HG02943 (cell line): ENCODE data around the gene NHP2.
"Not testable (repeated sequence)": the region's sequence is repeated elsewhere in the genome, so short reads cannot be mapped to it uniquely, and the experiment has no call there.

Experiments used
- ATAC-seq: cut with Tn5 transposase; IDR thresholded peaks from one replicate; pipeline ENCODE4 v1.9.1; 2021; ENCODE audit warnings: mild to moderate bottlenecking, low read depth, moderate library complexity; ENCODE audit not compliant: unreplicated experiment

Gene NHP2

DNA sequence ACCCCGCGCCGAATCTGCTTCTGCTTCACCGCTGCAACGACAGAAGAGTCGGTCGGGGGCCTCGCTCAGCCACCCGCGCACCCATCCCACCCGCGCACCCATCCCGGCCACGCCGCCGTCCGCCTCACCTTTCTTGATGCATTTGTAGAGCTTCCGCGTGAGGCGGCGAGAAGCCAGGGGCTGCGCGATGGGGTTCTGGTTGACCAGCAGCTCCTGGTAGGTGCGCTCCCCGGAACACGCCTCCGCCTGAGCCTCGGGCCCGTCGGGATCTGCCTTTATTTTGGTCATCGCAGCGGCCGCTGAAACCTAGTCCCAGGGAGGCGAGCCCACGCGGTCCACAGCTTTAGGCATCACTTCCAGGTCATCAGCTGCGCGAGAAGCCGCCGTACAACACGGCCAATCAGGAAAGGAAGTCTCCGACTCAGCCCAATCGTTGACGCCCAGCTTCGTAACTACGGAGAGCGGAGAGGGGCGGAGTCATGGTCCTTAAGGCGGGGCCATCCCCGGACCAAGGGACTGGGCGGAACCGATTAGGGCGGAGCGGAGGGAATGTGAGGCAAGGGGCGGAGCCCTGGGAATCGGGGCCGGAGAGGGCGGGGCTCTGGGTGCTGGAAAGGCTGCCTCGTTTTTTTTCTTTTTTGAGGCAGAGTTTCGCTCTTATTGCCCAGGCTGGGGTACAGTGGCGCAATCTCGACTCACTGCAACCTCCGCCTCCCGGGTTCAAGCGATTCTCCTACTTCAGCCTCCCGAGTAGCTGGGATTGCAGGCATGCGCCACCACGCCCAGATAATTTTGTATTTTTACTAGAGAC, at the start of gene NHP2:
TSS of gene NHP2 (minus strand) at position 356 of the 811 bp plus-strand sequence. CDS start at position 288, 68 bp downstream.
- peak; percentile 97 for ATAC-seq

DNA sequence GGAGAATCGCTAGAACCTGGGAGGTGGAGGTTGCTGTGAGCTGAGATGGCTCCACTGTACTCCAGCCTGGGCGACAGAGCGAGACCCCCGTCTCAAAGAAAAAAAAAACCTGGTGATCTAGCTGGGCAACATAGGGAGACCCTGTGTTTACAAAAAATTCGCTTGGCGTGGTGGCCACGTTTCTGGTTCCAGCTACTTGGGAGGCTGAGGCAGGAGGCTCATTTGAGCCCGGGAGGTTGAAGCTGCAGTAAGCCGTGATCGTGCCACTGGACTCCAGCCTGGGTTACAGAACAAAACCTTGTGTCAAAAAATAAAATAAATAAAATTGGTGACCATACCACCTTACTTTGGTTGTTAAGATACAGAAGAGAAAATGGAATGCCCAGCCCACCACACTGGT, 48.9 kb upstream of the NHP2 start:
- no peak for ATAC-seq

DNA sequence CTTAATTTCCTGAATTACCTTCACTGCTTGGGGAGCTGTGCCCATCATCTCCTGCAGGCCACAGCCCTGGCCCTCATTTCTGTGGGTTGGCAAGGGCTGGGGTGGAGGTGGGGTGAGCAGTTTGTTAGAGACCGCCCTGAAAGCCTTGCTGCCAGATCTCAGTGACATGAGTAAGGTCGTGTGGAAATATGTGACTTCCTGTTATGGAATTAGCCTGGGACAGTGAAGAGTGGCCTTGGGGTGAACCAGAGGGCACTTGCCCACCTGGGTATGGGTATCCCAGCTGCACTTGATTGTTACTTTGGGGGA, 48.2 kb upstream of the NHP2 start:
- ATAC-seq: no peak

DNA sequence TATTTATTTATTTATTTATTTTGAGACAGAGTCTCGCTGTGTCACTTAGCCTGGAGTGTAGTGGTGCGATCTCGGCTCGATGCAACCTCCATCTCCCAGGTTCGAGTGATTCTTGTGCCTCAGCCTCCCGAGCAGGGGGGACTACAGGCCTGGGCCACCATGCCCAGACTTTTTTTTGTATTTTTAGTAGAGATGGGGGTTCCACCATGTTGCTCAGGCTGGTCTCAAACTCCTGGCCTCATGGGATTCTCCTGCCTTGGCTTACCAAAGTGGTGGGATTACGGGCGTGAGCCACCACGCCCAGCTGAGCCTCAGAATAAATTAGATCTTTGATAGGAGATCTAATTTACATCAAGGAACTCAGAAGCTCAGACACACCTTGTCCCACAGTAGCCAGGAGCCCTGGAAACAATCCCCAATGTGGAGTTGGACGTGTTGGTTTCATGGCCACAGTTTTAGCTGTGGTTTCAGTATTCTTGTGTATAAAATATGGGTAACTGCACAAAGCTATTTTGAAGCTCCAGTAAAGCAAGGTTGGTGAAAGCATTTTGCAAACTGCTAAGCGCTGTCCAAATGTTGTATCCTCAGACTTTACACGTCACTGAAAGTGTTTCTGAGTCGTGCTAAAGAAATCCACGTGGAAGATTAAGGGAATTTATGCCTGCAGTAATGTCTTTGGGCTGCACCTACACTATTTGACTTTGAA, 47.7 kb upstream of the NHP2 start:
- ATAC-seq: no peak

DNA sequence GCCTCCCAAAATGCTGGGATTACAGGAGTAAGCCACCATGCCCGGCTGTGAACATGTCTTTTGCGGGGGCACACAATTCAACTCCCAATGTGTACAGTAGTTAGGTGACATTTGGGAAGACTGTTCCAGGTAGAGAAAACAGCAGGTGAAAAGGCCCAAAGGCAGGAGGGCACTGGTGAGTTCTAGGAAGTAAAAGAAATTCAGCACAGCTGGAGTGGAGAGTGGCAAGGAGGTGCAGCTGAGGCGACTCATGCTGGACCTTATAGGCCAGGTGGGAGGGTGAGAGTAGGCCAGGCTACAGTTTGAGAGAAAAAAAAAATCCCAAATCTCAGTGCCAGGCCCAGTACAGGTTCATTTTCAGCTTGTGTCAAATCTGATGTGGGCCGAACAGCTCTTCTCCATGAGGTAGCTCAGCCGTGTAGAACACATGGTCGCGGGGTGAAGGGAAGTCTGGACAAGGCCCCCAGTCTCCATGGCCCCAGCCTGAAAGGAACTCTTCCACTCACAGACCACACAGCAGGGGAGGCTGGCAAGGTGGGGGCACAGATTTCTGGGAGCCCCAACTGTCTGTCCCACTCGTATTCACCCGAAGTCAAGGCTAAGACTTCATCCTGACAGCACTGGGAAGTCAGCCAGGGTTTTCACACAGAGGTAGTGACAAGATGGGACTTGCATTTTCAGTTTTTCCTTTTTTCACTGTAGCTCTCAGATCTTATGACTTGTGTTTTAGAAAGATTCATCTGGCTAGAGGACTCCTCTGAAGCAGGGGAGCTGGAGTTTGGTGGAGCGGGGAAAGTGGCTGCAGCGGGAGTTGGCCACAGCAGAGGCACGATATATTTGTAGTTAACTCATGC, 46.1 kb upstream of the NHP2 start:
- ATAC-seq: no peak

DNA sequence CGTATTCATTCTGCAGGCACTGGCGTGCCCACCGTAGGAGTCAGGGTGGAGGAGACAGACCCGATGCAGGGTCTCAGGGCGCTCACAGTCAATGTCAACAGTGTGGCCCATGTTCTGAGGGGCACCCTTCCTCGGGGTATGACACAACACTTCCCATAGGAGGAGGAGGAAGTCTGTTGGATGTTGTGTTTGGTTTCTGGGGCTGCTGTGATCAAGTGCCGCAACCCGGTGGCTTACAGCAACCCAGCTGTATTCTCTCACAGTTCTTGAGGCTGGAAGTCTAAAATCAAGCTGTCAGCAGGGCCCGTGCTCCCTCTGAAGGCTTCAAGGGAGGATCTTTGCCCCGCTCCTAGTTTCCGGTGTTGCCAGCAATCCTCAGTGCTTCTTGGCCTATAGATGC, 45.0 kb upstream of the NHP2 start:
- no peak for ATAC-seq

DNA sequence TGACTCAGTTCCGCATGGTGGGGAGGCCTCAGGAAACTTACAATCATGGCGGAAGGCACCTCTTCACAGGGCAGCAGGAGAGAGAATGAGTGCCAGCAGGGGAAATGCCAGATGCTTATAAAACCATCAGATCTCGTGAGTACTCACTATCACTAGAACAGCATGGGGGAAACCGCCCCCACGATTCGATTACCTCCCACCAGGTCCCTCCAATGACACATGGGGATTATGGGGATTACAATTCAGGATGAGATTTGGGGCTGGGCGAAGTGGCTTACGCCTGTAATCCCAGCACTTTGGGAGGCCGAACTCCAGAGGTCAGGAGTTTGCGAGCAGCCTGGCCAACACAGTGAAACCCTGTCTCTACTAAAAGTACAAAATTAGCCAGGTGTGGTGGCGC, 44.5 kb upstream of the NHP2 start:
- ATAC-seq: not testable (repeated sequence)

DNA sequence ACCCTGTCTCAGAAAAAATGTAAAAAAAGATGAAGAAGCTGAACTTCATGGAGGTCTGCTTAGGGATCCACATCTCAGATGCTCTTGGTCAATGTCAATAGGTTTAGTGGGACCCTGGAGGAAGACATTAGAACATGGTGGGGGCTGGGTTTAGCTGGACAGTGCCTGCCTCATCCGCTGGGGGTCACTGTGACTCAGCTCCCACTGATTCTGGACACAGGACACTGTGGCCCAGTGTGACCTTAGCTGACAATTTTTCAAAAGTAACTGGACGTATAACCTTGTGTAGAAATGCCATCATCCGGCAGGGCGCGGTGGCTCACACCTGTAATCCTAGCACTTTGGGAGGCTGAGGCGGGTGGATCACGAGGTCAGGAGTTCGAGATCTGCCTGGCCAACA, 43.3 kb upstream of the NHP2 start:
- no peak for ATAC-seq

DNA sequence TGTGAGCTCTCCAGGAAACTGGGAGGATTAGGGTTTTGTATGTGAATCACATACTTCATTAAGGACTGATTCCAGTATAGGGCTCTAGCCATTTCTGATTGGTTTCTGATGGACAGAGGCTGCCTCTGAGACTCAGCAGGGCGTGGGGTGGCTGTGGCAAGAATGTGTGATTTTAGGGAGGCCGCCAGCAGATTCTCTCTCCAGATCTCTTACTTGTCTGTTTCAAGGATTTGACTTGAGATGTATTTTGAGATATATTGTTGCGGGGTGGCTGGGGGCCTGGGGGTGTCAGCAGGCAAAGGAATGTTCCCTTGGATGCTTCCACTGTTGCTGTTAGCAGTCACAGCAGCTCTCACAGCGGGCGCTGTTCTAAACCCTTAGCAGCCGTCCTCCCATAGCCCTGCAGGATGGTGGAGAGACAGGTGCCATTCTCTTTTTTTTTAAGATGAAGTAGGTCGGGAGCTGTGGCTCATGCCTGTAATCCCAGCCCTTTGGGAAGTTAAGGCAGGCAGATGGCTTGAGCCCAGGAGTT, 42.7 kb upstream of the NHP2 start:
- no peak for ATAC-seq

DNA sequence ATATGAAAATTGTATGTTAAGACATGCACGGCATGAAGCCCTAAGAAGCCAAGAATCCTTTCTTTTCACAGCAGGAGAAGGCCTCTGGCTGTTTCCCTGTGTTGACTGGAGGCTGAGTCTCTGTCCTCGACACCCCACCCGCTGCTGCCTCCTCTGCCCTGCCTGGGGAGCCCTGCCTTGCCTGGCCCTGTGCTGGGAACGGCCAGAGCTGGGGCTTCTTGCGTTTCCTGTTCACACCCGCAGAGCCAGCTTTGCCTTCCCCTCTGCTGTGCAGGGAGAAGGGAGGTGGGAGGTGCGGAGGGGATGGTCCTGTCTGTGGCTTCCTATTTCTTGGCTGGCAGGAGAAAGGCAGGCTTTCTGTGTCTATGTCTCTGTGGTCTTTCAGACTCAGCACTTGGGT, 40.3 kb upstream of the NHP2 start:
- ATAC-seq: no peak

DNA sequence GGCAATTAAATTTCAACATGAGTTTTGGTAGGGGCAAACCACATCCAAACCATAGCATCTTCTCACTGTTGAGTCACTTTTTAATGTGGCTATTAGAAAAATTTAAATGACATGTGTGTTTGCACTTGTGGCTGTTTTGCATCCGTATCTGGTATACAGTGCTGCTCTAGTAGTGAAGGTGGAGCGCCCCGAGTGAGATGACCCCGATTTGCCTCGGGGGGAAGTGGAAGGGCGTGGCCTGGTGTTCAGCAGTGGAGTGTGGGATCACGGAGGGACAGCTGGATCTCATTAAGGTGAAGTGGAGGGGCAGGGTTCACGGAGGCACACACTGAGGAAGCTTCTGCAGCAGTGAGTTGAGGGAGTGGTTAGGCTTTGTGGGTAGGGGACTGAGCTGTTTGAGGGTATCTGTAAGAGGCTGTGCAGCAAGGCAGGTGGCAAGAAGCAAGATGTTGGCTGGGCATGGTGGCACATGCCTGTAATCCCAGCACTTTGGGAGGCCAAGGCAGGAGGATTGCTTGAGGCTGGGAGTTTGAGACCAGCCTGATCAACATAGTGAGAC, 39.6 kb upstream of the NHP2 start:
- ATAC-seq: no peak

DNA sequence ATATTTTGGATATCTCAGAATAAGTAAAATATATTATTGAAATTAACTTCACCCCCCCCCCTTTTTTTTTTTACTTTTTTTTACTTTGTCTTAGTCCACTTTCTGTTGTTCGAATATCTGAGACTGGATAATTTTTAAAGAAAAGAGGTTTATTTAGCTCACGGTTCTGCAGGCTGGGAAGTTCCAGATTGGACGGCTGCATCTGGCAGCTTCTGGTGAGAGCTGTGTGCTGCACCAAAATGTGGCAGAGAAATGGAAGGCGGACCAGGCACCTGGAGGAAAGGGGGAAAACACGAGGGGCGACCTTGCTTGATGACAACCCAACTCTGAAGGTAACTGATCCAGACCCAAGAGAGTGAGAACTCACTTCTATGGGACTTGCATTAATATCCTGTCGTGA, 39.1 kb upstream of the NHP2 start:
- ATAC-seq: no peak

DNA sequence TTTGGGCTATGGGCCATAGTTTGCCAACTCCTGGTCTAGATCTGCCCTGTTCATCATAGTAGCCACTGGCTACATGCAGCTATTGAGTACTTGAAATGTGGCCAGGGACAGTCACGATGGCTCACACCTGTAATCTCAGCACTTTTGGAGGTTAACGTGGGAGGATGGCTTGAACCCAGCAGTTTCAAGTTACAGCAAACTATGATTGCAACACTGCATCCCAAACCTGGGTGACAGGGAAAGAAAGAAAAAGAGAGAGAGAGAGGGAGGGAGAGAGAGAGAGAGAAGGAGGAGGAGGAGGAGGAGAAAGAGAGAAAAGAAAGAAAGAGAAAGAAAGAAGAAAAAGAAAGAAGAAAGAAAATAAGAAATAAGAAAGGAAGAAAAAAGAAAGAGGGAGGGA, 38.6 kb upstream of the NHP2 start:
- no peak for ATAC-seq

DNA sequence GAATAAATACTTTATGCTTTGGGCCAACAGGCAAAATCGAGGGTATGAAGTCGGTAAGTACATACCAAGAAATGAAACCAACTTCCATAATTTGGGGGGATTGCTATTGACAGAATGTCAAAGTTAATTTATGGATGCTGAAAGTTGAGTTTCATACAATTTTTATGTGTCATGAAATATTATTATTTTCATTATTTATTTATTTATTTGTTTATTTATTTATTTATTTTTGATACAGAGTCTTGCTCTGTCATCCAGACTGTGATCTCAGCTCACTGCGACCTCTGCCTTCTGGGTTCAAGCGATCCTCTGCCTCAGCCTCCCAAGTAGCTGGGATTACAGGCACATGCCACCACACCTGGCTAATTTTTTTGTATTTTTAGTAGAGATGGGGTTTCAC, 38.0 kb upstream of the NHP2 start:
- no peak for ATAC-seq

DNA sequence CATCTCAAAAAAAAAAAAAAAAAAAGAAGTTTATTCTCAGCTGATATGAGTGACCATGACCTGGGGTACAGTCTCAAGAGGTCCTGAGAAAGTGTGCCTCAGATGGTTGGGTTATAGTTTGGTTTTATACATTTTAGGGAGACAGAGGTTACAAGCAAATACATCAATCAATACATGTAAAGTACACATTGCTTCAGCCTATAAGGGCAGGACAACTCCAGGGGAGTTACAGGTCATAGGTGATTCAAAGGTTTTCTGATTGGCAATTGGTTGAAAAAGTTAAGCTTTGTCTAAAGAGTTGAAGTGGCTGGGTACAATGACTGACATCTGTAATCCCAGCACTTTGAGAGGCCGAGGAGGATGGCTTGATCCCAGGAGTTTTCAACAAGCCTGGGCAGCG, 35.7 kb upstream of the NHP2 start:
- ATAC-seq: no peak

DNA sequence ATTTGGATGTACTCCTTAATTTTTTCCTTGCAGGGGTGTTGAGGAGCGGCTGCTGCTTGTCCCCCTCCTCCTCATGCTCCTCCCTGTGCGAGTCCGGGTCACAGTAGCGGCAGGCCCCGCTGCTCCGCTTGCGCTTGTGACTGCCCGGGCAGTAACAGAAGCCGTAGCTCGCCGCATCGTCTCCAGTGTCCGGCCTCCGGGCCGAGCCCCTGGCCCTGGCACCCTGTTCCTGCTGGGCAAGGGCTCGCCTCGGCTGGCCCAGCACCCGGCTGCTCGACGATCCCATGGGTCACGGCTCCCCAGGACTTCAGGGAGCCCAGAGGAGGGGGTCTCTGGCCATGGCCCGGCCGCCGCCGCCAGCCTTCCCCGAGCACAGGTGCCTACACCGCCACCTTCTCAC, 33.3 kb upstream of the NHP2 start, which contains the start of gene GMCL2:
TSS of gene GMCL2 (minus strand) at position 358 of the 400 bp plus-strand sequence. CDS start at position 286, 72 bp downstream.
- no peak for ATAC-seq

DNA sequence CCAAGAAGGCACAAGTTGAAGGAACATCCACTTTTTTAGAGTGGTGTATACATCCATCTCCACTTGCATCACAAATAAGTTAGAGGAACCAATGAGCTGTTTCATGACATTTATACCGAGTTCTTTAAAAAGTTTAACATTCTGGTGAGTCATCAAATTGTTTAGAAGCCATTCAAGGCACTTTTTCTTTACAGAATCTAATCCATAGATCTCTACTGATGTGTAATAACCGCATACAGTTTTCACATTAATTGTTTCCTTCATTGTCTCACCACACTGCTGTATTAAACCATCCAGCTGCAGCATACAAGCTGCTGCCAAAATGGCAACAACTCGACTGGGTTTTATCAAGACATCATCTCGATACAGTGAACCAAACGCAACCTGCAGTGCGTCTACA, 32.7 kb upstream of the NHP2 start:
- no peak for ATAC-seq

DNA sequence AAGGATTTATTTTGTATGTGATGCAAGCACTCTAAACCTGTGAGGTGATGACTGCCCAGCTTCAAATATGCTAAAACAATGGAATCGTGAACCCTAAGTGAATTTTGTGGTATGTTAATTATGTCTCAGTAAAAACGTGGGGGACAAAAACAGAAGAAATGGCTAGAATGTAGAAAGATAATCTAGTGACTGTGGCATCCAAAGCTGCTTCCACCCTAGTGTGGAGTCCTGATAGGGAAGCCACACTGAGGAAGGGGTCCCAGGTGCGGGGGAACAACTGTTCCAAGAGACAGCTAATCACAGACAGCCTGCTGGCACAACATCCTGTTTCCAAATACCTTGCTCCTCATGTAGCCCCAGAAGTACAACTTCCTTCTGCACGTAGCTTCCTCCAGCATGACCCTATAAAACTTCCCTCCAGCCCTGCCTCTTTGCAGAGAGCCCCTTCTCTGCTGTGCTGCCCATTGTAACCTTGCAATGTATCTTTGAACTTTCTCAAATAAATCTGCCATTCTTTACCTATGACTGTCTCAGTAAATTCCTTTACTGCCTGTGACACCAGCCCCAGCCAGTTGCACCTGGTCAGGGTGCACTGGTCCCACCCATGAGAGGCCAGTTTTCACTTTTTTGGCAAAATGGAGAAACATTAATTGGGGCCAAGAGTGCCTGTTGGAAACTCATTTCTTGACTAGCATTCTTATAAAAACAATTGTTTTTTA, 28.6 kb upstream of the NHP2 start:
- no peak for ATAC-seq

DNA sequence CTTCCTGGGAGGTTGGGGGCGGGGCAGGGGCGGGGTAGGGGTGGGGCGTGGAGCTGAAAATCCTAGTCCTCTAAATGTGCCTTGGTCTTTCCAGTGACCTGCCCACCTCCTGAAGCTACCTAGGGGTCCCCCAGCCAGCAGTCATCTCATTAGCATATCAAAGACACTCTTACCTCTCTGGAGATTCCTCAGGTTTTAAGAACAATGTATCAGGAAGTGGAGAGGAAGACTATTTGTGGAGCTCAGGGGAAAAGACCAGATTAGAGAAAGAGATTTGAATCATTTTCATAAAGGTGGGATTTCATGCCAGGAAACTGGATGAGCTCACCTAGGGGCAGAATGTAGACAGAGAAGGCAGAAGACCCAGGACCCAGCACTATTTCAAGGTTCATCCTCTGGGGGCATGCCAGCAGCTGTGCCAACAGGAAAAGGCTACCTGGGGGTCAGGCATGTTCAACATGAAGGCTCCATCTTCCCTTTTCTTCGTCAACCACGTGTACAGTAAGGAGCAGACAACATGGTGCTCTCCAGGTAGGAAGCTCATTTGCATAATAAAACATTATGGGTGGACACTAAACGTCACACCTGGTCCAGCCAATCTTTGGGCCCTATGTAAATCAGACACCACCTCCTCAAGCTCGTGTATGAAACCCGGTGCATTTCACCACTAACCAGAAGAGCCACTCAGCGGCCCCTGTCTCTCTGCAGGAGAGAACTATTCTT, 26.6 kb upstream of the NHP2 start:
- ATAC-seq: no peak
